Gastroesophageal sphincter (tissue), 4 donors: ENCODE measurements around the gene MAGEA11. TPM values are rescaled to one million over a fixed set of nuclear protein-coding genes. Genes with fewer than 3 reads are reported as not detected.
"Not testable (repeated sequence)": the region's sequence is repeated elsewhere in the genome, so short reads cannot be mapped to it uniquely, and the experiment has no call there.

Experiments used
- ATAC-seq: fragments of 150-250 bp; one replicate; pipeline ENCODE4 v1.9.1; 2016; ENCODE audit warnings: mild to moderate bottlenecking, moderate library complexity
- H3K27ac ChIP-seq, 4 donors: fragments of 200-600 bp; sonication (generic) in 3 of 4; 1 replicate in 3 of 4; 2 replicates in 1 of 4; pipeline ENCODE4 v1.5.1; 2016 to 2019
- H3K27me3 ChIP-seq: fragments of 200-600 bp; sonication (generic); one replicate; pipeline ENCODE4 v1.5.1; 2019
- H3K36me3 ChIP-seq, 2 donors: fragments of 200-600 bp; sonication (generic); one replicate each; pipeline ENCODE4 v1.5.1; 2019; ENCODE audit warnings: control low read depth in 1 of 2
- H3K4me1 ChIP-seq, 3 donors: fragments of 200-600 bp; sonication (generic); 1 replicate in 2 of 3; 2 replicates in 1 of 3; pipeline ENCODE4 v1.5.1; 2016 to 2019; ENCODE audit warnings: control low read depth in 2 of 3
- H3K4me3 ChIP-seq, 2 donors: fragments of 200-600 bp; sonication (generic); one replicate each; pipeline ENCODE4 v1.5.1; 2019; ENCODE audit warnings: mild to moderate bottlenecking in 1 of 2, moderate library complexity in 1 of 2
- H3K9me3 ChIP-seq, 3 donors: fragments of 200-600 bp; sonication (generic); one replicate each; pipeline ENCODE4 v1.5.1; 2017 to 2019; ENCODE audit warnings: control low read depth in 2 of 3
- CTCF ChIP-seq, 4 experiments: fragments of 200-600 bp in 2 of 4; fragments of 450-650 bp in 2 of 4; sonication (generic) in 1 of 4; IDR thresholded peaks; one replicate each; pipeline ENCODE4 v1.5.1; 2017 to 2019; ENCODE audit warnings: antibody characterized with exemption in 4 of 4, mild to moderate bottlenecking in 2 of 4, moderate library complexity in 2 of 4
- EP300 ChIP-seq: sonication (generic); formaldehyde crosslinking; IDR thresholded peaks from one replicate; pipeline ENCODE4 v1.6.1; 2017; ENCODE audit warnings: antibody characterized with exemption, mild to moderate bottlenecking
- POLR2A ChIP-seq, 2 donors: fragments of 450-650 bp; IDR thresholded peaks; one replicate each; pipeline ENCODE4 v1.6.1; 2017; ENCODE audit warnings: antibody characterized with exemption in 2 of 2, mild to moderate bottlenecking in 2 of 2, moderate library complexity in 1 of 2
- POLR2AphosphoS5 ChIP-seq: sonication (generic); formaldehyde crosslinking; IDR thresholded peaks from one replicate; pipeline ENCODE4 v1.6.1; 2017; ENCODE audit warnings: antibody characterized with exemption
- WGBS, 2 donors: methylation state at CpG; one replicate each; pipeline ENCODE4 v1.1.5; 2018; ENCODE audit warnings: low coverage in 1 of 2; 5-methylcytosine and 5-hydroxymethylcytosine counted together
- total RNA-seq, 4 donors: library from RNA; depleted of rRNA; stranded (reverse); fragments of >200 nt; gene quantifications; one replicate each; pipeline ENCODE4 v1.1.0, GENCODE V29; 2016

MAGEA11 gene
- total RNA-seq, 4 donors from 2014 or later: not detected

DNA sequence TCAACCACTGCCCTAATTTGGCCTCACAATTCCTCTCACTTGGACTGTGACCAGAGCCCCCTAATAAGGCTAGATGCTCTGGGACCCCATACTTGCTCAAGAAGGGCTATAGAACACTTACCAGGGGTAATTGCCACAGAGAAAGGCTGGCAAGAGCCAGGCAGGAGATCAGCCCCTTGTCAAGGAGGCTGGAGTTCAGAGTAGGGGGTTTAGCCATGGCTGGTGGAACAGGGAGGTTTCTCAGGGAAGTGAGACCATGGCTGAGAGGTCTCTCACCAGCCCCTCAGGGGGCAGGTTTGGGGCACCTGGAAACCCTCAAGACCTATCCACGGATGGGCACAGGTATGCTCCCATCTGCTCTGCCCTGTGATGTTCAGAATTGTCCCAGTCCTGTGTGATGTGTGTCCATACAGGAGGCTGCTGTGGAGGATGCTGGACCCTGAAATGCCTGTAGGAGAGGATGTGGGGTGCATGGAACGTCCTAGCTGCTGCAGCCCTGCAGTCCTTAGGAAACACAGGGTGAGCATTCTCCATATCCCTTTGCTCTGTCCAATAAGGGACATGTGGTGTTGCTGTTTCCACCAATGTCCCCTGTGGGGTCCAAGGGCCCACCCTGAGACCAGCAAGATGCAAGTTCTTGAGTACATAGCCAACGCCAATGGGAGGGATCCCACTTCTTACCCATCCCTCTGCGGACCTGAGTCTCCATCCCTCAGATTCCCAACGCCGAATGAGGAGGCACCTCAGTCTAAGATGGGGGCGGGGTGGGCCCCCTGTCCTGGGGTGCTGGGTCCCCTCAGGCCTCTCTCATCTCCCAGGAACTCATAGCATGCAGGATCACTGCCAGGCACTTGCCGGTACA, 45.6 kb downstream of the MAGEA11 start:
- TF ChIP-seq POLR2A (IDR thresholded peaks at IDR 0.05): no peak
- TF ChIP-seq EP300: no peak
- no peak for TF ChIP-seq CTCF (IDR thresholded peaks at IDR 0.05)
- TF ChIP-seq POLR2AphosphoS5: no peak
- Histone ChIP-seq H3K4me3 (no peak overlapping the region), H3K4me1 (no peaks in the 10 kb centered on the region), H3K27ac (no peak overlapping the region), H3K36me3 (no peaks in the 10 kb centered on the region), H3K9me3 (no peaks in the 10 kb centered on the region), H3K27me3 (no peaks in the 10 kb centered on the region)
- ATAC-seq: no peak
- WGBS, 2 donors: 53% methylated on average over 3 of the region's 8 CpGs; no CpG with 5 or more reads in 1 of the 2 donors

- H3K4me1 ChIP-seq: no peaks in the 10 kb centered on the region
- H3K36me3 ChIP-seq: no peaks in the 10 kb centered on the region
- no peak overlapping the region for H3K27ac ChIP-seq
- no peak for TF ChIP-seq EP300
- no peak for TF ChIP-seq CTCF (IDR thresholded peaks at IDR 0.05)
- no peak for TF ChIP-seq POLR2A (IDR thresholded peaks at IDR 0.05)
- TF ChIP-seq POLR2AphosphoS5: no peak
- no peaks in the 10 kb centered on the region for H3K27me3 ChIP-seq
- H3K9me3 ChIP-seq: no peaks in the 10 kb centered on the region
- ATAC-seq: no peak
- 73% methylated on average over 2 of the region's 18 CpGs; no CpG with 5 or more reads in 1 of the 2 donors for WGBS, 2 donors
- no peak overlapping the region for H3K4me3 ChIP-seq
Observed at GRCh38 chrX:149758068-149758714, 46.3 kb downstream of the MAGEA11 start.

GRCh38 chrX:149758715-149759078, 46.8 kb downstream of the MAGEA11 start:
- not testable (repeated sequence) for H3K36me3 ChIP-seq, H3K9me3 ChIP-seq, H3K27me3 ChIP-seq, H3K4me1 ChIP-seq, H3K27ac ChIP-seq, ATAC-seq, H3K4me3 ChIP-seq
- no CpG with 5 or more reads among the region's 17 CpGs for whole genome bisulfite sequencing, 2 donors

DNA sequence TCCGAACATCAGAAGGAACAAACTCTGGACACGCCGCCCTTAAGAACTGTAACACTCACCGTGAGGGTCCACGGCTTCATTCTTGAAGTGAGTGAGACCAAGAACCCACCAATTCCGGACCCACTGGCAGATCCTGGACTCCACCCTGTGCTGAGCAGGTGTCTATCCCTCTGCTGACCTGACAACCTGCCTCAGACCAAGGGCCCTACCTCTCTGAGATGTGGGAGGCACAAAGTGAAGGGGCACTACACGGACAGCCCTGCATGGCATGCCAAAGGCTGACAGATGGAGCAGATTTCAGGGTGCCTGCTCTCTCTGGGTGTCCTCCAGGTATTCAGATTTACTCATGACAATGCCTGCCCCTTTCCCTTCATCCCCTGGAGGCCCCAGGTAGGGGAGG, 48.0 kb downstream of the MAGEA11 start:
- ATAC-seq: no peak
- H3K4me3 ChIP-seq: no peak overlapping the region
- H3K9me3 ChIP-seq: no peaks in the 10 kb centered on the region
- no CpG with 5 or more reads among the region's 7 CpGs for WGBS, 2 donors
- H3K27me3 ChIP-seq: no peaks in the 10 kb centered on the region
- H3K27ac ChIP-seq: no peak overlapping the region
- TF ChIP-seq EP300 (no peak), POLR2AphosphoS5 (no peak), CTCF (IDR thresholded peaks at IDR 0.05) (no peak), POLR2A (IDR thresholded peaks at IDR 0.05) (no peak)
- no peaks in the 10 kb centered on the region for H3K36me3 ChIP-seq
- H3K4me1 ChIP-seq: no peaks in the 10 kb centered on the region

- Histone ChIP-seq H3K27ac (no peak overlapping the region), H3K27me3 (no peaks in the 10 kb centered on the region), H3K4me3 (no peak overlapping the region), H3K4me1 (no peaks in the 10 kb centered on the region), H3K9me3 (no peaks in the 10 kb centered on the region), H3K36me3 (no peaks in the 10 kb centered on the region)
- ATAC-seq: peak; percentile 23
- 100% methylated on average over 2 of the region's 3 CpGs; no CpG with 5 or more reads in 1 of the 2 donors for WGBS, 2 donors
- no peak for TF ChIP-seq CTCF (IDR thresholded peaks at IDR 0.05)
- TF ChIP-seq POLR2AphosphoS5: no peak
- no peak for TF ChIP-seq EP300
- no peak for TF ChIP-seq POLR2A (IDR thresholded peaks at IDR 0.05)
Observed at GRCh38 chrX:149760965-149761364, 49.1 kb downstream of the MAGEA11 start.

- H3K27ac ChIP-seq, H3K9me3 ChIP-seq, H3K27me3 ChIP-seq, H3K36me3 ChIP-seq, H3K4me1 ChIP-seq, H3K4me3 ChIP-seq: not testable (repeated sequence)
- peak; percentile 16 for ATAC-seq
- 80% methylated on average over 2 of the region's 22 CpGs; no CpG with 5 or more reads in 1 of the 2 donors for WGBS, 2 donors
Observed at GRCh38 chrX:149761858-149762674, 50.2 kb downstream of the MAGEA11 start.
